ENCODE data around the gene ZCCHC14.

DNA sequence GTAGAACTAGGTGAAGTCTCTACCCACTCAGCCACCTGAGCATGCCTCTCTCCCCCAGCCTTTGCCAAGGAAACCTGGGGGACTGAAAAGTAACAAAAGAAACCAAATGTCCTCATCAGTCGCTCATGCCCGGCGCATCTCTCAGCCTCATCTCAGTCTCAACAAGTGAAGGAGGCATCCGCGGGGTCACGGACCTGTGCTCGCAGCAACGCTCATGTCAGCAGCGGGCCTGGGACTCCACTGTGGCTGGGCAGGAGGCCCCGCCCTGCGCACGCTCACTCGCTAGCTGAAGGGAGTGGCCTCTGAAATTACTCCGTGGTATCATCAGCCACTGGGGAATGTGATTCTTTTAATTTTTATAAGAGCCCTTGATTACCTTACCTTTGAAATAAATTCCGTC is 69.4 kb downstream of the ZCCHC14 start:
- TF ChIP-seq POLR2A (IDR thresholded peaks at IDR 0.05) (no peak), CTCF (IDR thresholded peaks at IDR 0.05) (no peak), POLR2AphosphoS5 (IDR thresholded peaks at IDR 0.05) (no peak)
